Measurements from ENCODE around the gene RFX1. TPM values are rescaled to one million over a fixed set of nuclear protein-coding genes. Genes with fewer than 3 reads are reported as not detected.

RFX1 gene
- total and polyA plus RNA-seq, 2 of the 13 experiments (the other 11 are each of a cell fraction or from before 2014, with no cell fraction given), result 1.1 to 1.3 TPM

DNA sequence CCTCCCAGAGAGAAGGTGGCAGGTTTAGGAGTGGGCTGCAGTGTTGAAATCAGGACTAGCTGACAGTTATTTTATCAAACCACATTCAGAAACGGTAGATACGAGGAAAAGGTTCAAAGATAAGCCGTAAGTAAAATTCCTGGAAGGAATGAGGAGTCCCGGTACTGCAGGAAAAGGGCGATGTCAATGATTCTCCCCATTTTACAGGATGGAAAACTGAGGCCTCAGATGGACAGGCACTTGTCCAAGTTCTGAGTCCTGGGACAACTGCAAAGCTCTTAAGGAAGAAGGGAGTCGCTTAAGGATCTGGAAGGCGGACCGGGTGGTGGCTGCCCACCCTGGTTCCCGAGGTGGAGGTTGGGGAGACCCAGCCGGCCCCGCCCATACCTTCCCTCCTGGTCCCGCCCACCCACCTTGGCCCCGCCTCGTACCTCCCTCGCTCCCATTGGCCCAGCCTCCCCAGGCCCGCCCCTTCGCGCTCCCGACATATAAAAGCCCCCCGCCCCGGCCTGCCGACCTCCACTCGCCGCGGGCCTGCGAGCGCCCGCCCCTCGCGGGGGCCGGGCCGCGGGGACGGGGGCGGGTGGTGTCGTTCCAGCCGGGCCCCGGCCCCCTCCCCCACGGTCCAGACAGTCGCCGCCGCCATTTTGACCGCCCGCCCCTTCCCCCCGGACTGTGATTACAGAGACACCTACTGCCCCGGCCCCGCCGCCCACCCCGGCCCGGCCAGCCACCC lies 603 bp downstream of the RFX1 start:
- in situ Hi-C loops (cut with HindIII; ENCODE audit: extremely low pct_ligation_motif_present, low pct_unique_long_range_greater_than_20kb), result no loop called here
- FAIRE-seq, result no peak
- peak; percentile 67 for DNase-seq (ENCODE audit: low spot score)
- intact Hi-C loops (cut with micrococcal nuclease; ENCODE audit: unreplicated experiment), result loop anchor here (1.0 to 5.0 kb wide), 2 partner anchors 53 to 67 kb away; partner anchors contain the start of genes DCAF15 and MISP3
- peak overlapping the region; percentile 97 for H3K9ac ChIP-seq (ENCODE audit: insufficient read depth, low read depth, low read length)
- POLR2A ChIA-PET, result interaction anchor here (0.8 to 1.8 kb wide), 9 partner anchors 10 to 159 kb away, joined by 3 to 15 read pairs (median 5); partner anchors contain the start of gene MISP3
- H3K79me2 ChIP-seq (ENCODE audit: insufficient read depth, low read length), result peaks cover 5% of the 10 kb centered on the region
- H3K36me3 ChIP-seq (replicated peaks in 1 of 2; ENCODE audit: control insufficient read depth in 1 of 2, insufficient read depth in 2 of 2, low read length in 2 of 2), result no peaks in the 10 kb centered on the region; a peak in 1 of 5 replicates
- H3K4me2 ChIP-seq (ENCODE audit: low read depth, low read length), result peak overlapping the region; percentile 71
- no peaks in the 10 kb centered on the region for H3K9me3 ChIP-seq (ENCODE audit: low read length)
- CTCF ChIA-PET (ENCODE audit: low intra/inter-chr PET ratio, low total read pairs), result no interaction called here
- H2AFZ ChIP-seq (ENCODE audit: low read length), result peak overlapping the region; percentile 46
- H3K4me1 ChIP-seq (ENCODE audit: insufficient read depth, low read length), result peaks cover 19% of the 10 kb centered on the region
- H3K4me3 ChIP-seq (replicated peaks in 1 of 3; ENCODE audit: insufficient read depth in 1 of 3, low read depth in 2 of 3, low read length in 3 of 3), result peak overlapping the region; percentile 87 to 97 (median 91)
- TSS peak; percentile 81 for BruUV-seq (replicated peaks)
- 13% methylated on average over 5 of the region's 50 CpGs for WGBS (ENCODE audit: low lambda C conversion rate)
- no peaks in the 10 kb centered on the region; the same call in 1 of the 2 replicates for H4K20me1 ChIP-seq (ENCODE audit: insufficient read depth, low read length)
- no peaks in the 10 kb centered on the region; a peak in 1 of 5 replicates for H3K27me3 ChIP-seq (ENCODE audit: control insufficient read depth in 1 of 2, insufficient read depth in 2 of 2, low read length in 2 of 2)
- peak overlapping the region; percentile 96 for H3K27ac ChIP-seq (ENCODE audit: extremely low read length, insufficient read depth, low read length)
- peak; percentile 61 for ATAC-seq
- TF ChIP-seq ZNF546 (CRISPR knock-in tag; conservative IDR thresholded peaks at IDR 0.05) (no peak), HOXA7 (CRISPR knock-in tag; IDR thresholded peaks at IDR 0.05) (no peak), ZNF543 (CRISPR knock-in tag; IDR thresholded peaks at IDR 0.05) (0 out of 2 replicates have a peak, but pooled peaks have one; percentile 15), ZNF510 (CRISPR knock-in tag; IDR thresholded peaks at IDR 0.05; ENCODE audit: low read depth) (no peak), BRCA1 (CRISPR knock-in tag; IDR thresholded peaks at IDR 0.05) (no peak), ZNF720 (CRISPR knock-in tag; IDR thresholded peaks at IDR 0.05) (no peak), HMGA1 (CRISPR knock-in tag; conservative IDR thresholded peaks at IDR 0.05) (no peak), ZNF367 (CRISPR knock-in tag; IDR thresholded peaks at IDR 0.05; ENCODE audit: borderline replicate concordance) (no peak), NFATC3 (CRISPR knock-in tag; IDR thresholded peaks at IDR 0.05) (no peak), NR2F1 (CRISPR knock-in tag; IDR thresholded peaks at IDR 0.05) (0 out of 4 replicates have a peak, but pooled peaks of 1 of the 2 experiments have one; percentile 14), FOXJ3 (CRISPR knock-in tag; IDR thresholded peaks at IDR 0.05; ENCODE audit: borderline replicate concordance) (no peak), PRPF4 (IDR thresholded peaks at IDR 0.05; ENCODE audit: low read depth, low read length, poor library complexity, severe bottlenecking) (no peak), MAZ (IDR thresholded peaks at IDR 0.05; ENCODE audit: borderline replicate concordance, low read depth, low read length) (peak; percentile 89), MAZ (CRISPR knock-in tag; IDR thresholded peaks at IDR 0.05; ENCODE audit: low read depth) (peak; percentile 56; the same call in 1 of the 2 replicates), KLF13 (CRISPR knock-in tag; IDR thresholded peaks at IDR 0.05) (no peak), ELF3 (CRISPR knock-in tag; IDR thresholded peaks at IDR 0.05) (peak; percentile 34; the same call in 1 of the 2 replicates), ZNF205 (CRISPR knock-in tag; IDR thresholded peaks at IDR 0.05) (no peak), HOXD1 (CRISPR knock-in tag; IDR thresholded peaks at IDR 0.05) (no peak), KMT2B (CRISPR knock-in tag; IDR thresholded peaks at IDR 0.05) (no peak), GPN1 (CRISPR knock-in tag; IDR thresholded peaks at IDR 0.05; ENCODE audit: borderline replicate concordance) (no peak)
- TF ChIP-seq, protein P1, sequence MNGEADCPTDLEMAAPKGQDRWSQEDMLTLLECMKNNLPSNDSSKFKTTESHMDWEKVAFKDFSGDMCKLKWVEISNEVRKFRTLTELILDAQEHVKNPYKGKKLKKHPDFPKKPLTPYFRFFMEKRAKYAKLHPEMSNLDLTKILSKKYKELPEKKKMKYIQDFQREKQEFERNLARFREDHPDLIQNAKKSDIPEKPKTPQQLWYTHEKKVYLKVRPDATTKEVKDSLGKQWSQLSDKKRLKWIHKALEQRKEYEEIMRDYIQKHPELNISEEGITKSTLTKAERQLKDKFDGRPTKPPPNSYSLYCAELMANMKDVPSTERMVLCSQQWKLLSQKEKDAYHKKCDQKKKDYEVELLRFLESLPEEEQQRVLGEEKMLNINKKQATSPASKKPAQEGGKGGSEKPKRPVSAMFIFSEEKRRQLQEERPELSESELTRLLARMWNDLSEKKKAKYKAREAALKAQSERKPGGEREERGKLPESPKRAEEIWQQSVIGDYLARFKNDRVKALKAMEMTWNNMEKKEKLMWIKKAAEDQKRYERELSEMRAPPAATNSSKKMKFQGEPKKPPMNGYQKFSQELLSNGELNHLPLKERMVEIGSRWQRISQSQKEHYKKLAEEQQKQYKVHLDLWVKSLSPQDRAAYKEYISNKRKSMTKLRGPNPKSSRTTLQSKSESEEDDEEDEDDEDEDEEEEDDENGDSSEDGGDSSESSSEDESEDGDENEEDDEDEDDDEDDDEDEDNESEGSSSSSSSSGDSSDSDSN (CRISPR knock-in tag; IDR thresholded peaks at IDR 0.05), result no peak
- TF ChIP-seq, protein P2, sequence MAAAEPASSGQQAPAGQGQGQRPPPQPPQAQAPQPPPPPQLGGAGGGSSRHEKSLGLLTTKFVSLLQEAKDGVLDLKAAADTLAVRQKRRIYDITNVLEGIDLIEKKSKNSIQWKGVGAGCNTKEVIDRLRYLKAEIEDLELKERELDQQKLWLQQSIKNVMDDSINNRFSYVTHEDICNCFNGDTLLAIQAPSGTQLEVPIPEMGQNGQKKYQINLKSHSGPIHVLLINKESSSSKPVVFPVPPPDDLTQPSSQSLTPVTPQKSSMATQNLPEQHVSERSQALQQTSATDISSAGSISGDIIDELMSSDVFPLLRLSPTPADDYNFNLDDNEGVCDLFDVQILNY (CRISPR knock-in tag; conservative IDR thresholded peaks at IDR 0.05), result no peak
